ENCODE measurements around the gene FGD6. TPM values are rescaled to one million over a fixed set of nuclear protein-coding genes. Genes with fewer than 3 reads are reported as not detected.

The FGD6 gene
- total RNA-seq, 1 experiment from 2014 or later: 14.3 TPM

DNA sequence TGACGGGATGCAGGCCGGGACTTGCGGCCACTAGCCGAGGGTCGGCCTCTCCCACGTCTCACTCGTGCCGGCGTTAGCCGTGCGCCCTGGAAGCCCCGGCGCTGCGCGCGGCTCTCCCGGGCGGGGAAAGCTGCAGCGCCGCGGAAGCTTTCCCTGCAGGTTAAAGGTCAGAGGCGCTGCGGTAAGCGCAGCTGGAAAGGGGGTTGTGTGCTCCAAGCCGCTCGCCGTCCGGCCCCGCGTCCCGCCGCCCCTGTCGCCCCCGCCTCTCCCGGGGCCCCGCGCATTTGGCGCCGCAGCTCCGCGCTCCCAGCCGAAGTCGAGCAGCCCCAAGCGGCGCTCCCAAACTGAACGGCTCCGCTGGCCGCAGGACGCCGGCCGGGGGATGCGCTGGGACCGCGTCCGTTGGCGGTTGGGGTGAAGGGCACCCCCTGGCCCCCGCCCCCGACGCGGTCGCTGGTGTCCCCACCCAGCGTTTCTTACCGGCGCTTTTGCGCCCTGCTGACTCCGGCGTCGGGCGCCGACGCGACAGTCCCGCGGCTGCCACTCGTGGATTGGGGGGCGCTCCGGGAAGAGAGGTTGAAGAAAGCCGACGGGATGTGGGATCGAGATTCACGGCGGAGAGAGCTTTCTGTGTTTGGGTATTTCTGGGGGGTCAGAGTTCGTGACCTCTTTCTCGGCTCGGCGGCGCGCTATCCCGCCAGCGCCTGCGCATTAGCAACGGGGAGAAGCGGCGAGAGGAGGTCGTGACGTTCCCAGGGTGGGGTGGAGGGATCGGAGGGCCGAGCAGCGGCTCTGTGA is 144.2 kb downstream of the FGD6 start, which contains the start of gene NR2C1:
NR2C1 (minus strand) TSS at position 719 of the 798 bp plus-strand sequence. CDS start 6,234 bp downstream, outside the sequence.
- intact Hi-C loops (cut with micrococcal nuclease): loop anchor here (1.0 to 5.0 kb wide), 4 partner anchors 30 to 263 kb away; partner anchors contain the start of genes FGD6 and VEZT
- Histone ChIP-seq H3K9ac (ENCODE audit: low read length) (peak within 1 kb of the TSS; percentile 84), H4K20me1 (ENCODE audit: low read length) (no peaks in the 10 kb centered on the region), H3K9me3 (ENCODE audit: low read length) (no peaks in the 10 kb centered on the region), H3K4me1 (ENCODE audit: insufficient read depth, low read length) (peaks cover 6% of the 10 kb centered on the region), H3K27ac (ENCODE audit: low read length) (peak within 1 kb of the TSS; percentile 46), H2AFZ (ENCODE audit: low read length) (peak within 1 kb of the TSS; percentile 97), H3K4me2 (ENCODE audit: low read length) (peak within 1 kb of the TSS; percentile 92), H3F3A (ENCODE audit: low read length, unreplicated experiment) (no peaks in the 10 kb centered on the region), H3K79me2 (ENCODE audit: low read length) (peaks cover 52% of the 10 kb centered on the region), H3K4me3 (ENCODE audit: low read length) (peak within 1 kb of the TSS; percentile 100), H3K27me3 (ENCODE audit: low read length) (no peaks in the 10 kb centered on the region), H3K9me2 (replicated peaks; ENCODE audit: low read length) (no peaks in the 10 kb centered on the region), H3K36me3 (ENCODE audit: low read depth, low read length) (no peaks in the 10 kb centered on the region; the same call in 1 of the 2 replicates)
- no TSS peak for BruUV-seq (replicated peaks)
- CTCF ChIA-PET: interaction anchor here (0.5 to 0.7 kb wide), 3 partner anchors 44 to 692 kb away, joined by 5 to 6 read pairs (median 5); no protein-coding TSS in a partner anchor
- POLR2A ChIA-PET (ENCODE audit: unreplicated experiment): interaction anchor here (0.5 to 0.7 kb wide), 4 partner anchors 25 to 156 kb away, joined by 3 to 20 read pairs (median 4); no protein-coding TSS in a partner anchor
- ATAC-seq (peak; percentile 93), DNase-seq (peak; percentile 94)
- TF ChIP-seq EZH2phosphoT487 (IDR thresholded peaks at IDR 0.05; ENCODE audit: borderline replicate concordance, low read length) (no peak), EZH2 (IDR thresholded peaks at IDR 0.05; ENCODE audit: low read length, unreplicated experiment) (no peak)
- TF ChIP-seq, protein P1, sequence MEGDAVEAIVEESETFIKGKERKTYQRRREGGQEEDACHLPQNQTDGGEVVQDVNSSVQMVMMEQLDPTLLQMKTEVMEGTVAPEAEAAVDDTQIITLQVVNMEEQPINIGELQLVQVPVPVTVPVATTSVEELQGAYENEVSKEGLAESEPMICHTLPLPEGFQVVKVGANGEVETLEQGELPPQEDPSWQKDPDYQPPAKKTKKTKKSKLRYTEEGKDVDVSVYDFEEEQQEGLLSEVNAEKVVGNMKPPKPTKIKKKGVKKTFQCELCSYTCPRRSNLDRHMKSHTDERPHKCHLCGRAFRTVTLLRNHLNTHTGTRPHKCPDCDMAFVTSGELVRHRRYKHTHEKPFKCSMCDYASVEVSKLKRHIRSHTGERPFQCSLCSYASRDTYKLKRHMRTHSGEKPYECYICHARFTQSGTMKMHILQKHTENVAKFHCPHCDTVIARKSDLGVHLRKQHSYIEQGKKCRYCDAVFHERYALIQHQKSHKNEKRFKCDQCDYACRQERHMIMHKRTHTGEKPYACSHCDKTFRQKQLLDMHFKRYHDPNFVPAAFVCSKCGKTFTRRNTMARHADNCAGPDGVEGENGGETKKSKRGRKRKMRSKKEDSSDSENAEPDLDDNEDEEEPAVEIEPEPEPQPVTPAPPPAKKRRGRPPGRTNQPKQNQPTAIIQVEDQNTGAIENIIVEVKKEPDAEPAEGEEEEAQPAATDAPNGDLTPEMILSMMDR (conservative IDR thresholded peaks at IDR 0.05; ENCODE audit: low read depth, low read length): no peak

DNA sequence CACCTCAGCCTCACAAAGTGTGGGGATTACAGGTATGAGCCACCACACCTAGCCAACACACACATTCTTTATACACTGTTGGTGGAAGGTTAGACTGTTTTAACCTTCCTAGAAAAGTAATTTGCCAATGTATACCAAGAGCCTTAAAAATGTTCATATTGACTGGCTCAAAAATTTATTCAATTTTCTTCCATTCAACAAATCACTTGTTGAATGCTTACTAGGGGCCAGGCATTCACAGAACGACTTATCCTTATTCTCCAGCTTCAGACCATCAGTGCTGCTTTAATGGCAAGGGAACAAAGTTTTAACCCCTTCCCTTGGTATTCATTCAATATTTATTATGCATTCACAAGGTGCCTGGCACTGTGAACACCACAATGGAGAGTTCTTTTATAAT is 146.9 kb downstream of the FGD6 start:
- BruUV-seq (replicated peaks): no TSS peak
- peaks cover 3% of the 10 kb centered on the region; the same call in 1 of the 2 replicates for H3K36me3 ChIP-seq (ENCODE audit: low read depth, low read length)
- TF ChIP-seq EZH2phosphoT487 (IDR thresholded peaks at IDR 0.05; ENCODE audit: borderline replicate concordance, low read length) (no peak), EZH2 (IDR thresholded peaks at IDR 0.05; ENCODE audit: low read length, unreplicated experiment) (no peak)
- TF ChIP-seq, protein P1 (conservative IDR thresholded peaks at IDR 0.05; ENCODE audit: low read depth, low read length): no peak
- no peak overlapping the region for H3K9ac ChIP-seq (ENCODE audit: low read length)
- intact Hi-C loops (cut with micrococcal nuclease): loop anchor here (5.0 kb wide), 1 partner anchor 47 kb away; no protein-coding TSS in a partner anchor
- ChIA-PET CTCF (no interaction called here), POLR2A (ENCODE audit: unreplicated experiment) (no interaction called here)
- H3K4me3 ChIP-seq (ENCODE audit: low read length): no peak overlapping the region
- DNase-seq: no peak
- ATAC-seq: no peak
- no peaks in the 10 kb centered on the region for H4K20me1 ChIP-seq (ENCODE audit: low read length)
- H3K79me2 ChIP-seq (ENCODE audit: low read length): peaks cover 66% of the 10 kb centered on the region
- no peaks in the 10 kb centered on the region for H3K9me2 ChIP-seq (replicated peaks; ENCODE audit: low read length)
- H3F3A ChIP-seq (ENCODE audit: low read length, unreplicated experiment): peaks cover 10% of the 10 kb centered on the region
- H2AFZ ChIP-seq (ENCODE audit: low read length): no peak overlapping the region
- H3K27me3 ChIP-seq (ENCODE audit: low read length): no peaks in the 10 kb centered on the region
- H3K4me1 ChIP-seq (ENCODE audit: insufficient read depth, low read length): peaks cover 20% of the 10 kb centered on the region
- no peaks in the 10 kb centered on the region for H3K9me3 ChIP-seq (ENCODE audit: low read length)
- no peak overlapping the region for H3K27ac ChIP-seq (ENCODE audit: low read length)
- no peak overlapping the region for H3K4me2 ChIP-seq (ENCODE audit: low read length)
